ENCODE measurements around the gene CCDC157.

DNA sequence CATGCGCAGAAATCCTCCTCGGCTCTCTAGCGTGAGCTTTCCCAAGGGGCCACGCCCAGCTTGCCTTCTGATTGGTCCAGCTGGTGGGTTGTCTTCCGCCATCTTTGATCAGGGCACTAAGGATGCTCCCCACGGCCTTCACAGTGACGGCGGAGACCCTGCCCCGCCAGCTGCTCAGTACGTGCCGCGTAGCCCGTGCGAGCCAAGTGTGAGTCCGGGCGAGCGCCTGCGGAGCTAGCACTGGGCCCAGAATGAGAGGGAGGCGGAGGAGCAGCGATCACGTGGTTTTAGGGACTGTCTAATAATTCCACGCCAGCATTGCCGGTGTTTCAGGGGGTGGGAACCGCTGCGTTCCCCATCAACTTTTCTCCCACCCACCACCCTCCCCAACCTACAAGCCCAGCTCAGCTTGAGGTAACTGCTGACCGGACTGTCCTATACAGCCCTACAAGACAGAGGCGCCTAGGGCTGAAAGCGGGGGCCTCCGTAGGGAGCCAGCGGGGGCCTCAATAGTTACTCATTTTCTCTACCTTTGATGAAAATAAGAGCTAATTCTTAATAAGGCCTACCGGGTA, 67.2 kb downstream of the CCDC157 start:
- TF ChIP-seq, protein P1, sequence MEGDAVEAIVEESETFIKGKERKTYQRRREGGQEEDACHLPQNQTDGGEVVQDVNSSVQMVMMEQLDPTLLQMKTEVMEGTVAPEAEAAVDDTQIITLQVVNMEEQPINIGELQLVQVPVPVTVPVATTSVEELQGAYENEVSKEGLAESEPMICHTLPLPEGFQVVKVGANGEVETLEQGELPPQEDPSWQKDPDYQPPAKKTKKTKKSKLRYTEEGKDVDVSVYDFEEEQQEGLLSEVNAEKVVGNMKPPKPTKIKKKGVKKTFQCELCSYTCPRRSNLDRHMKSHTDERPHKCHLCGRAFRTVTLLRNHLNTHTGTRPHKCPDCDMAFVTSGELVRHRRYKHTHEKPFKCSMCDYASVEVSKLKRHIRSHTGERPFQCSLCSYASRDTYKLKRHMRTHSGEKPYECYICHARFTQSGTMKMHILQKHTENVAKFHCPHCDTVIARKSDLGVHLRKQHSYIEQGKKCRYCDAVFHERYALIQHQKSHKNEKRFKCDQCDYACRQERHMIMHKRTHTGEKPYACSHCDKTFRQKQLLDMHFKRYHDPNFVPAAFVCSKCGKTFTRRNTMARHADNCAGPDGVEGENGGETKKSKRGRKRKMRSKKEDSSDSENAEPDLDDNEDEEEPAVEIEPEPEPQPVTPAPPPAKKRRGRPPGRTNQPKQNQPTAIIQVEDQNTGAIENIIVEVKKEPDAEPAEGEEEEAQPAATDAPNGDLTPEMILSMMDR (IDR thresholded peaks at IDR 0.05), result no peak
- no peak for TF ChIP-seq EZH2 (IDR thresholded peaks at IDR 0.05; ENCODE audit: borderline replicate concordance, insufficient read depth, low read depth, low read length, poor library complexity, severe bottlenecking)

All from B cell (primary cell).